NT2/D1 (cell line): Measurements from ENCODE around the gene ZNF675.
"Not testable (repeated sequence)": the region's sequence is repeated elsewhere in the genome, so short reads cannot be mapped to it uniquely, and the experiment has no call there.

ENCODE experiments used
- DNase-seq: peaks from one replicate; pipeline ENCODE4 v3.0.0-alpha.2; 2011; ENCODE audit warnings: low read depth, low spot score
- H3K27me3 ChIP-seq: 2 replicates; pipeline ENCODE4 v1.6.0; 2011; ENCODE audit warnings: mild to moderate bottlenecking; ENCODE audit not compliant: insufficient read length, insufficient read depth
- H3K36me3 ChIP-seq: 2 replicates; pipeline ENCODE4 v1.6.1; 2011; ENCODE audit warnings: mild to moderate bottlenecking, low read length, mixed read lengths; ENCODE audit not compliant: insufficient read depth, insufficient read length
- H3K4me1 ChIP-seq: 2 replicates; pipeline ENCODE4 v1.5.1; 2011; ENCODE audit not compliant: insufficient read depth, insufficient read length
- H3K4me3 ChIP-seq: 2 replicates; pipeline ENCODE4 v1.5.1; 2011; ENCODE audit warnings: low read depth; ENCODE audit not compliant: insufficient read length
- H3K9ac ChIP-seq: 2 replicates; pipeline ENCODE4 v1.6.0; 2011; ENCODE audit warnings: low read depth; ENCODE audit not compliant: insufficient read length
- H3K9me3 ChIP-seq: 2 replicates; pipeline ENCODE4 v1.5.1; 2011; ENCODE audit warnings: mild to moderate bottlenecking, low read length; ENCODE audit not compliant: insufficient read depth
- SUZ12 ChIP-seq: IDR thresholded peaks from 2 replicates; pipeline ENCODE4 v1.6.1; 2011; ENCODE audit not compliant: insufficient read length, insufficient read depth; ENCODE audit errors: extremely low read depth
- YY1 ChIP-seq: IDR thresholded peaks from 2 replicates; pipeline ENCODE4 v1.6.1; 2011; ENCODE audit not compliant: insufficient read length, insufficient read depth
- ZNF274 ChIP-seq: IDR thresholded peaks from 2 replicates; pipeline ENCODE4 v1.6.1; 2011; ENCODE audit warnings: mild to moderate bottlenecking, low read depth, low read length

The ZNF675 gene

DNA sequence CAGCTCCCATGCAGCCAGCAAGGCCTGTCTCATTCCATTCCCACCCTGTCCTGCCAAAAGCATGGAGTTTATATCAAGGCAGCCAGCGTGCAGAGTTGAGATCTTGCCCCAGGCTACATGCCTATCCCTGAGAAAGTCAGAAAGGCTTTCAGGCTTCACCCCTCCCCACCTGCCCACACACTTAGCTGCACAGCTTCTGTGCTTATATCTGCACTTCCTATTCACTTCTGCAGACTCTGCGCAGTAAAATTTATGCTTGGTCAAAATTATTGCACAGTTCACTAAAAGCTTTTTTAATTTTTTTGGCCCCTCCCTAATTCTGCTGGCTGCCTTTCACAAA, 12.5 kb upstream of the ZNF675 start:
- H3K36me3 ChIP-seq: no peaks in the 10 kb centered on the region
- H3K9ac ChIP-seq: no peak overlapping the region
- no peaks in the 10 kb centered on the region for H3K27me3 ChIP-seq
- TF ChIP-seq YY1: no peak
- peaks cover 17% of the 10 kb centered on the region for H3K9me3 ChIP-seq
- DNase-seq: no peak
- H3K4me3 ChIP-seq: no peak overlapping the region
- H3K4me1 ChIP-seq: no peaks in the 10 kb centered on the region

DNA sequence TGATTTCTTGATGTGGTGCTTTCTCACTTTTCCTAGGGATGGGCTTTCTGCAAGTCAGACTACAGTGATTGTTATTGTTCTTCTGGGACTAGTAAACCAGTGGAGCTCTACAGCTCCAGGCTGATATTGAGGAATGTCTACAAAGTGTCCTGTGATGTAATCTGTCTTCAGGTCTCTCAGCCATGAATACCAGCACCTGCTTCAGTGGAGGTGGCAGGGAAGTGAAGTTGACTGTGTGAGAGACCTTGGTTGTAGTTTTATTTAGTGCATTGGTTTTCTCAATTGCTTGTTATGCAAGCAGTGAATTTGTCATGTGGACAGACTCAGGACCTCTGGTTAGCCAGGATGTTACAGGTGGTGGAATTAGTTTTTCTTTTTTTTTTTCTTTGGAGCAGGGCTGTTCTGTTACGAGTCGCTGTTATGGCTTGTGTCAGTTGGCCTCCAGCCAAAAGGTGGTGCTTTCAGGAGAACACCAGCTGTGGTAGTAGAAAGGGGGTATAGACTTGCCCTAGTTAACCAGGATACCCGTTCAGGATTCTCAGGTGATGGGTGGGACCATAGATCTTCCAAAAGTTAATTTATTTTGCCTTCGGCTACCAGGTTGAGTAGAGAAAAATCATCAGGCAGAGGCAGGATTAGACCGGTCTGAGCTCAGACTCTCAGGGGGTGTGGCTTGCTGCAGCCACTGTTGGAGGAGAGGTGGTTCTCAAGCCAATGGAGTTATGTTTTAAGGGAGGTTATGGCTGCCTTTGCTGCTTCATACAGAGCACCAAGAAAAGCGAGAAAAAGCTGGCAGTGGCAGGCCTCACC, 11.9 kb upstream of the ZNF675 start:
- Histone ChIP-seq H3K36me3 (no peaks in the 10 kb centered on the region), H3K9ac (no peak overlapping the region), H3K4me3 (no peak overlapping the region), H3K27me3 (no peaks in the 10 kb centered on the region), H3K4me1 (no peaks in the 10 kb centered on the region), H3K9me3 (peaks cover 17% of the 10 kb centered on the region)
- no peak for DNase-seq
- TF ChIP-seq ZNF274 (no peak), YY1 (no peak), SUZ12 (no peak)

DNA sequence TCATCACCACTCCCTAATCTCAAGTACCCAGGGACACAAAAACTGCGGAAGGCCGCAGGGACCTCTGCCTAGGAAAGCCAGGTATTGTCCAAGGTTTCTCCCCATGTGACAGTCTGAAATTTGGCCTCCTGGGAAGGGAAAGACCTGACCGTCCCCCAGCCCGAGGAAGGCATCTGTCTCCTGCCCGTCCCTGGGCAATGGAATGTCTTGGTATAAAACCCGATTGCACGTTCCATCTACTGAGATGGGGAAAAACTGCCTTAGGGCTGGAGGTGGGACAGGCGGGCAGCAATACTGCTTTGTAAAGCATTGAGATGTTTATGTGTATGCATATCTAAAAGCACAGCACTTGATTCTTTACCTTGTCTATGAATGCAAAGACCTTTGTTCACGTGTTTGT, 5.9 kb upstream of the ZNF675 start:
- DNase-seq, H3K4me3 ChIP-seq: not testable (repeated sequence)

DNA sequence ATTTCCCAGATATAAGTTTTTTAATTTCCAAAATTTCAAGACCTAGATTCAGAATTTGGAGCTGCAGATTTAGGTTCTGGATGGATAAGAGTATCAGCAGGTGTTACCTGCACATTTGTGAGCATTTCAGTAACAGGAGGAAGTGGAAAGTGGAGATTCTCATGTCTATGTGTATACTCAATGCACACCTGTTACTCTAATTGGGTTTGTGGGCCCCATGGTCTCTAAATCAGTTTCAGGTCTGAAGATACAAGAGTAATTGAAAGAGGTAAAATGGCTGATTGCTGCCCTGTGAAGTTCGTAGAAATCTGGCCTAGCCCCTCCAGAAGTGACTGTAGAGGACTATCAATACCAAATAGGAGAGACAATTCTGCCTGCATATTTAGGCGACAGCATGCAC, 13.9 kb downstream of the ZNF675 start:
- TF ChIP-seq SUZ12: no peak
- TF ChIP-seq ZNF274: no peak
- TF ChIP-seq YY1: no peak
- H3K4me3 ChIP-seq: no peak overlapping the region
- no peaks in the 10 kb centered on the region for H3K27me3 ChIP-seq
- peaks cover 54% of the 10 kb centered on the region for H3K9me3 ChIP-seq
- no peaks in the 10 kb centered on the region for H3K4me1 ChIP-seq
- peaks cover 38% of the 10 kb centered on the region for H3K36me3 ChIP-seq
- no peak overlapping the region for H3K9ac ChIP-seq
- no peak for DNase-seq

More for the DNA sequence above, 5.9 kb upstream of the ZNF675 start:
- not testable (repeated sequence) for H3K9ac ChIP-seq, H3K36me3 ChIP-seq, H3K27me3 ChIP-seq, H3K4me1 ChIP-seq
- peaks cover 17% of the 10 kb centered on the region for H3K9me3 ChIP-seq

DNA sequence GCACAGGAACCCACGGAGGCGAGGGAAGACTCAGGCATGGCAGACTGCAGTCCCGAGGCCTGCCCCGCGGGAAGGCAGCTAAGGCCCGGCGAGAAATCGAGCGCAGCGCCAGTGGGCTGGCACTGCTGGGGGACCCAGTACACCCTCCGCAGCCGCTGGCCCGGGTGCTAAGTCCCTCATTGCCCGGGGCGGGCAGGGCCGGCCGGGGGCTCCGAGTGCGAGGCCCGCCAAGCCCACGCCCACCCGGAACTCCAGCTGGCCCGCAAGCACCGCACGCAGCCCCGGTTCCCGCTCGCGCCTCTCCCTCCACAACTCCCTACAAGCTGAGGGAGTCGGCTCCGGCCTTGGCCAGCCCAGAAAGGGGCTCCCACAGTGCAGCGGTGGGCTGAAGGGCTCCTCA, 18.4 kb downstream of the ZNF675 start:
- H3K4me1 ChIP-seq, H3K4me3 ChIP-seq, DNase-seq, H3K9ac ChIP-seq, H3K27me3 ChIP-seq: not testable (repeated sequence)
- Histone ChIP-seq H3K9me3 (peaks cover 91% of the 10 kb centered on the region), H3K36me3 (peaks cover 60% of the 10 kb centered on the region)

DNA sequence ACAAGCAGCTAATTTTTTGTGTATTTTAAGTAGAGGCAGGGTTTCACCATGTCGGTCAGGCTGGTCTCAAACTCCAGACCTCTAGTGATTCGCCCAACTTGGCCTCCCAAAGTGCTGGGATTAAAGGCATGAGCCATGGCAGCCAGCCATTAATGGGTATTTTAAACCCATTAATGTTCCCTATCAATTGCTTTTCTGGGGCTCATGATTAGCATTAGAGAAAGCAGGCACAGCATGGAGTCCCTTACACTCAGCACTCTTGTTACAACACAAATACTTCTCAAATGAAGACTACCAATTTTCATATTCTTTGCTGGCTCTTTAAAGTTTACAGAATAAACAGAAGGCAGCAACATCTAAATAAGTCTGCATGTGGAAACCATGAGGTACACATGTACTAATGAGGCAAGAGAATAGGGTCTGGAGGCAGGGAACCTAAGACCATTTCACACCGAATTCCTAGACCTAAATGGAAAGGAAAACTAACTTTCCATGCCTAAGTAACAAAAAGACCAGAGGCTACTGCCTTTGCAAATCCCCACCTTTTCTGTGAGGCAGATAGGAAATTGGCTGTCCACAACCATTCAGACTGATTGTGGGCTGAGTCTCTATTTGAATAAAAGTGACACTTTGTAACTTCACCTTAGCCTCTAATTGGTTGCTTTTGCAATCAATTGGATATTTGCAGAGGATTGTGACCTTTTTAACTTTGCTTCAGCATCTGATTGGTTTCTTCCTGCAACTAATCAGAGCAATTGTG, 21.2 kb downstream of the ZNF675 start:
- Histone ChIP-seq H3K27me3 (no peaks in the 10 kb centered on the region), H3K4me3 (no peak overlapping the region), H3K36me3 (peaks cover 73% of the 10 kb centered on the region), H3K9me3 (peaks cover 89% of the 10 kb centered on the region), H3K9ac (no peak overlapping the region), H3K4me1 (no peaks in the 10 kb centered on the region)
- no peak for TF ChIP-seq YY1
- no peak for TF ChIP-seq ZNF274
- no peak for TF ChIP-seq SUZ12
- peak; percentile 28 for DNase-seq

DNA sequence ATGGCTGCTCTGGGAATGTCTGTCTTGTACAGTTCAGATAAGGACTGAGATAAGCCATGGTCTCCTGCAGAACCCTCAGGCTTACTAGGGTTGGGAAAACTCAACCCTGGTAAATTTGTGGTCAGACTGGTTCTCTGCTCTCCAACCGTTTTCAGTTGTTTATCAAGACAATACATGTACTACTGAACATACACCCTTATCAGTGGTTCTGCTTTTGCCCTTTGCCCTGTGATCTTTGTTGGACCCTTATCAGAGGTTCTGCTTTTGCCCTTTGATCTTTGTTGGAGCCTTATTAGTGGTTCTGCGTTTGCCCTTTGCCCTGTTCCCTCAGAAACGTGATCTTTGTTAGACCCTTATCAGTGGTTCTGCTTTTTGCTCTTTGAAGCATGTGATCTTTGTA, 37.2 kb downstream of the ZNF675 start:
- peaks cover 42% of the 10 kb centered on the region for H3K9me3 ChIP-seq
- not testable (repeated sequence) for DNase-seq

More for the DNA sequence above, 37.2 kb downstream of the ZNF675 start:
- H3K4me1 ChIP-seq, H3K9ac ChIP-seq, H3K27me3 ChIP-seq, H3K4me3 ChIP-seq: not testable (repeated sequence)
- H3K36me3 ChIP-seq: peaks cover 35% of the 10 kb centered on the region
